Activated CD8-positive, alpha-beta memory T cell treated with anti-CD3 and anti-CD28 coated beads for 48 hours (primary cell): ENCODE results near the gene NEDD4L.

Experiments
- DNase-seq, 3 experiments: peaks; one replicate each; pipeline ENCODE4 v3.0.0-alpha.2; 2020; ENCODE audit warnings: low read depth in 2 of 3, low spot score in 2 of 3

Gene NEDD4L

GRCh38 chr18:58285449-58286130 lies 241.6 kb downstream of the NEDD4L start:
- DNase-seq: no peak

GRCh38 chr18:58286632-58287352 lies 242.8 kb downstream of the NEDD4L start:
- DNase-seq: no peak

GRCh38 chr18:58287353-58288274 lies 243.6 kb downstream of the NEDD4L start:
- no peak for DNase-seq

GRCh38 chr18:58288921-58289797 lies 245.1 kb downstream of the NEDD4L start:
- DNase-seq: no peak

GRCh38 chr18:58290116-58290695 lies 246.2 kb downstream of the NEDD4L start:
- DNase-seq: no peak

- DNase-seq: no peak
Observed at GRCh38 chr18:58291131-58291530, 247.1 kb downstream of the NEDD4L start.

- DNase-seq: no peak
Observed at GRCh38 chr18:58292638-58293037, 248.6 kb downstream of the NEDD4L start.

- no peak for DNase-seq
Observed at GRCh38 chr18:58297198-58297597, 253.2 kb downstream of the NEDD4L start.

GRCh38 chr18:58298251-58299134 lies 254.5 kb downstream of the NEDD4L start:
- DNase-seq: no peak

- DNase-seq: no peak
Observed at GRCh38 chr18:58299135-58299473, 255.1 kb downstream of the NEDD4L start.

- DNase-seq: no peak
Observed at GRCh38 chr18:58299936-58300335, 255.9 kb downstream of the NEDD4L start.

GRCh38 chr18:58300867-58301266 lies 256.8 kb downstream of the NEDD4L start:
- no peak for DNase-seq

GRCh38 chr18:58302811-58303210 lies 258.8 kb downstream of the NEDD4L start:
- no peak for DNase-seq

- no peak for DNase-seq
Observed at GRCh38 chr18:58303363-58303762, 259.3 kb downstream of the NEDD4L start.

- no peak for DNase-seq
Observed at GRCh38 chr18:58305792-58306191, 261.8 kb downstream of the NEDD4L start.

GRCh38 chr18:58307441-58307840 lies 263.4 kb downstream of the NEDD4L start:
- no peak for DNase-seq

- DNase-seq: no peak
Observed at GRCh38 chr18:58308463-58308862, 264.4 kb downstream of the NEDD4L start.

- no peak for DNase-seq
Observed at GRCh38 chr18:58309099-58309498, 265.1 kb downstream of the NEDD4L start.

GRCh38 chr18:58309610-58310239 lies 265.7 kb downstream of the NEDD4L start:
- no peak for DNase-seq
